ENCODE results near the gene CELSR1.

The CELSR1 gene, protein sequence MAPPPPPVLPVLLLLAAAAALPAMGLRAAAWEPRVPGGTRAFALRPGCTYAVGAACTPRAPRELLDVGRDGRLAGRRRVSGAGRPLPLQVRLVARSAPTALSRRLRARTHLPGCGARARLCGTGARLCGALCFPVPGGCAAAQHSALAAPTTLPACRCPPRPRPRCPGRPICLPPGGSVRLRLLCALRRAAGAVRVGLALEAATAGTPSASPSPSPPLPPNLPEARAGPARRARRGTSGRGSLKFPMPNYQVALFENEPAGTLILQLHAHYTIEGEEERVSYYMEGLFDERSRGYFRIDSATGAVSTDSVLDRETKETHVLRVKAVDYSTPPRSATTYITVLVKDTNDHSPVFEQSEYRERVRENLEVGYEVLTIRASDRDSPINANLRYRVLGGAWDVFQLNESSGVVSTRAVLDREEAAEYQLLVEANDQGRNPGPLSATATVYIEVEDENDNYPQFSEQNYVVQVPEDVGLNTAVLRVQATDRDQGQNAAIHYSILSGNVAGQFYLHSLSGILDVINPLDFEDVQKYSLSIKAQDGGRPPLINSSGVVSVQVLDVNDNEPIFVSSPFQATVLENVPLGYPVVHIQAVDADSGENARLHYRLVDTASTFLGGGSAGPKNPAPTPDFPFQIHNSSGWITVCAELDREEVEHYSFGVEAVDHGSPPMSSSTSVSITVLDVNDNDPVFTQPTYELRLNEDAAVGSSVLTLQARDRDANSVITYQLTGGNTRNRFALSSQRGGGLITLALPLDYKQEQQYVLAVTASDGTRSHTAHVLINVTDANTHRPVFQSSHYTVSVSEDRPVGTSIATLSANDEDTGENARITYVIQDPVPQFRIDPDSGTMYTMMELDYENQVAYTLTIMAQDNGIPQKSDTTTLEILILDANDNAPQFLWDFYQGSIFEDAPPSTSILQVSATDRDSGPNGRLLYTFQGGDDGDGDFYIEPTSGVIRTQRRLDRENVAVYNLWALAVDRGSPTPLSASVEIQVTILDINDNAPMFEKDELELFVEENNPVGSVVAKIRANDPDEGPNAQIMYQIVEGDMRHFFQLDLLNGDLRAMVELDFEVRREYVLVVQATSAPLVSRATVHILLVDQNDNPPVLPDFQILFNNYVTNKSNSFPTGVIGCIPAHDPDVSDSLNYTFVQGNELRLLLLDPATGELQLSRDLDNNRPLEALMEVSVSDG (N-terminal part only)

DNA sequence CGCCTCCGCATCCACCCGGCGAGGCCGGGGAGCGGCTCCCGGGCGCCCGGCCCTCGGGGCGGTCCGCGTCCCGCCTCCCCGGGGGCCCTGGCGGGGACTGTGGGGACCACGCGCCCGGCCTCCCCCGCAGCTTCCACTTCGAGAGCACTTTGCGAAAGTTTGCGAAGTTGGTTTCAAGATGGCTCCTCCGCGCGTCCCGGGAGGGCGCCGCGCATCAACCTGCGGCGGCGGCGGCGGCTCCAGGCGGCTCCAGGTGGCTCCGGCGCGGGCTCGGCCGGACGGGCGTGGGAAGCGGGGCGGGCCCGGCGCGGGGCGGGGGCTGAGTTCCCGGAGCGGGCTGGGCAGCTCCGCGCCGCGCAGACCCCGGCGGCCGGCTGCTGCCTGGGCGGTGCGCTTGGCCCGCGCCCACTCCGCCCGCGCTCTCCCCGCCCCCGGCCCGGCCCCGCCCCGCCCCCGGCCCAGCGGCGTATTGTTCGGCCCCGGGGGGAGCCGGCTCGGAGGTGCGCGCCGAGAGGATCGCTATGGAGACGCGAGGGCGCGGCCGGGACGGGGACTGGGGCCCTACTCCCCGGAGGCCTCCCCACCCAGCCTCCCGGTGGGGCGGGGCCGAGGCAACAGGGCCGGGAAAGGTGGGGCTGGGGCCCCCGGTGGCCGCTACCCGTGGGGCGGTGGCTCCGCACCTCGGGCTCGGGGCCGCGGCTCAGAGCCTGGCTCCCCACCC, at the start of gene CELSR1:
CELSR1 (minus strand) TSS at position 396 of the 721 bp plus-strand sequence. CDS start 450 bp downstream, outside the sequence.
- DNase-seq (ENCODE audit: low read depth in 3 of 3), result no peak

DNA sequence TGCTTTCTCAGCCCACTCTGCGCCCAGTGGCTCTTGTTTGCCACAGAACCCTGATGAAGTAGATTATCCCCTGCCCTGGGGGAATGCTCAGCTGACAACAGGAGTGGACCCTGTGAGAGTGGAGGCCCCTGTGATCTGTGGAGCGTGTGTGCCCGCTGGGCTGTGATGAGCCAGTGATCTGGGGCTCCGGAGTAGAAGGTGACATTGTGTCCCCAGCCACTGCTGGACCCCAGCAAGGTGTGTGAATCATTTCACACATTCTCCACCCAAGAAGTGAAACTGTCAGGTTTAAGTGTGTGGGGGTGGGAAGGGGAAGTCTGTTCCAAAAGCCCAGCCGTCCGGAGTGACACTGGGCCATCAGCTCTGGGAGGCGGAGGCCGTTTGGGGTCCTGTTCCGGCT, 49.6 kb upstream of the CELSR1 start:
- DNase-seq (ENCODE audit: low read depth in 3 of 3), result no peak

DNA sequence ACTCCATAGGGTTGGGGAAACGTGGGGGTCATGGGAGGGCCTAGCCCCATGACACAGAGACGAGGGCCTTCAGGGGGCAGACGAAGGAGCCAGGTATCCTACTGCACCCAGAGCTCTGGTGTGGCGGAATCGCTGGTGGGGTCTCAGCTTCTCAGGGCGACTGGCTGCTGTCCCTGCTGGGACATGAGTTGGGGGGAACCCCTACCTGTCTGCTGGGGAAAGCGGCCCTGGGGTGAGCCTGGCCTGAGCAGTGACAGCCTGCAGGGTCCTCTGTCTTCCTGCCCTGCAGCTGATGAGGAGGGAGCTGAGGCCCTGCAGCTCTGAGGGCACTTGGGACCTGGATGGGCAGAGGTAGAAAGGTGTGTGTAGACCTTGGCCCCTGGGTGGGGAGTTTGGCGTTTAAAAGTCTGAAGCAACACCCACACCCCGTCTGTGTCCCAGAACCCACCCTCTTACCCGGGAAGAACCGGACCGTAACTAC, 49.2 kb upstream of the CELSR1 start:
- DNase-seq (ENCODE audit: low read depth in 3 of 3), result no peak

DNA sequence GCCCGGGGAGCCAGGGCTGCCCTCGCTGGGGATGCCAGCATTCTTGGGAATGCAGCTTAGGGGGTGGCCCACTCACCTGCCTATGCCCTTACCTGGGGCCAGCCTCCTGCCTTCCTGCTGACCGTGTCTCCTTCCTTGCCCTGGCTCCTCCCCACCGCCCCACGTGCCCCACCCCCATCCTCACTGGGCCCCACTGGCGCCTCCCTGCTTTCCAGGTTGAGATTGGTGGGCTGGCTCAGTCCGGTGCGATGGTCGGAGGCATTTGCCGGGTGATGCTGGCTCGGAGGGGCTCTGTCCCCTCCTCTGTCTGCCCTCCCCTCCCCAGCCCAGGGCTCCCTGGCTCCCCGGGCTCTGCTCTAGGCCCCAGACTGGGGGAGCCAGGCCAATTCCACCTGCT, 48.7 kb upstream of the CELSR1 start:
- no peak for DNase-seq (ENCODE audit: low read depth in 3 of 3)

DNA sequence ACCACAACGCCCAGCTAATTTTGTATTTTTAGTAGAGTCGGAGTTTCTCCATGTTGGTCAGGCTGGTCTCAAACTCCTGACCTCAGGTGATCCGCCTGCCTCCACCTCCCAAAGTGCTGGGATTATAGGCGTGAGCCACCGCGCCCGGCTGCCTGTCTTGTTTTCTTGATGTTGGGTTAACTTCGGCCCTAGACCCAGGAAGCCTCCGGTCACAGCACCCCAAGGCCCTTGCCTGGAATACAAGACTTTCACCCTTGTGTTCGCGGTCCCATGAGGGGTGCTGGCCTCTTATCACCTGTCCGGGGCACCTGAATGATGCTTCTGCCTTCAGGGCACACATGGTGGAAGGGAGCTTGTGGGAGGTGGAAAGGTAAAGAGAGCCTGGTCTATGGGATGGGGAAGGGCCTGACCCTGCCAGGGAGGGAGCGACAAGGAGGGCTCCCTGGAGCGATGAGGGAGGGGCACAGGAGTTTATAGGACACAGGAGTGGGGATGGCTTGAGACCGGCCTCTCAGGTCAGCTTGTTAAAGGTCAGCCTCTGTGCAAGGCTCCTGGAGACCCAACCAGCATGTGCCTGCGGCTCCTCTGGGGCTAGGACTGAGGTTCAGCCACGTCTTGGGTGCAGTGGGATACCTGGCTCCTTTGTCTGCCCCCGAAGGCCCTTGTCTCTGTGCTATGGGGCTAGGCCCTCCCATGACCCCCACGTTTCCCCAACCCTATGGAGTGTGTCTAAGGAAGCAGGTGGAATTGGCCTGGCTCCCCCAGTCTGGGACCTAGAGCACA, 48.1 kb upstream of the CELSR1 start:
- DNase-seq (ENCODE audit: low read depth in 3 of 3), result no peak

DNA sequence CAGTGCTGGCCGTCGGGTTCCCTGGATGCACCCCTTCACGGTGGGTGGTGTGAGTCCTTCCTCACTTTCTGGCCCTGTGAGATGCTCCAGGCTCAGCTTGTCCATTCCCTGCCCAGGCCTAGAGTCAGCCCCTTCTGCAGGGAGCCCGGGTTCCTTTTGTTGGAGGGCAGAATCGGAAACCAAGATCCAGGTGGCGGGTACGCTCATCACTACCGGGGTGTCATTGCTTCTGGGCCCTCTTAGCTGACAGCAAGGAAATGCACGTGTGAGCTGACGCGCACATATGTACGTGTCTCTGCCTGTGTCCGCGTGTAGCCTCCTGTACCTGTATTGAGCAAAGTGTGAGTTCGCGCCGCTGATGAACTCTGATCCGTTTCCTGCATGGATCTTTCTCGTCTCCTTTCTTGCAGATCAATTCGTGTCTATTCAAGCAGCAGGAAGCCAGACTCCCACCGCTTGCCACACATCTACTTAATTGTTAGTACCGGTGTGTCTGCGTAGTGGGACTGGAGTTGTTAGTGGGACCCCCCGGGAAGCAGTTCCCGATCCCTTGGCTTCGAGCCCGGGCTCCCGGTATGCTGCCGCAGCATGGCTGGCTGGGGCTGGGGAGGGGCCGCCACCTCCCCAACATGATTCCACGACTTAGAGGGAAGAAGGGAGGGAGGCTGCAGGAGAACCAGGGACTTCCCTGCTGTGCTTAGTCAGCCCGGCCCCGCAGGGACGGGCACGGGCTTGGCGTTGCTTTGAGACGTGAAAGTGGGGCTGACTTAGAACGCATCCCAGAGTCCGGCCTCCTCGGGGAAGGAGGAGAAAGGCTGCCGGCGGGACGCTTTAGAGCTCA, 46.9 kb upstream of the CELSR1 start:
- no peak for DNase-seq (ENCODE audit: low read depth in 3 of 3)

DNA sequence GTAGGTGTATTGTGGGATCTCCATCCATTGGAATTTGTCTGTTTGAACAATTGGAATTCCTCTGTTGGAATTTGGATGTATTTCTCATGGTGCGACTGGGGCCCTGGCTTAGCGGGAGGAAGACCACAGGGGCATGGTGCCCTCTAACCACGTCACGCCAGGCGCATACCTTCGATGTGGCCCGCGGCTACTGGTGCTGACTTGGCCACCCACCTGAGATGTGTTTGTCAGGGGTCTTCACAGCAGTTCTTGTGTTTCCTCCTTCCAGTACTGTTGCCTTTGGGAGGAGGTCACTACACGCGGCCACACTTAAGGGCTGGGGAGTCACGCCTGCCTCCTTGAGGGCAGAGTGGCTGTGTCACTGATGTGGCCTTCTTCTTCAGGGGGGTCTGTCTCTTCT, 46.2 kb upstream of the CELSR1 start:
- no peak for DNase-seq (ENCODE audit: low read depth in 3 of 3)

DNA sequence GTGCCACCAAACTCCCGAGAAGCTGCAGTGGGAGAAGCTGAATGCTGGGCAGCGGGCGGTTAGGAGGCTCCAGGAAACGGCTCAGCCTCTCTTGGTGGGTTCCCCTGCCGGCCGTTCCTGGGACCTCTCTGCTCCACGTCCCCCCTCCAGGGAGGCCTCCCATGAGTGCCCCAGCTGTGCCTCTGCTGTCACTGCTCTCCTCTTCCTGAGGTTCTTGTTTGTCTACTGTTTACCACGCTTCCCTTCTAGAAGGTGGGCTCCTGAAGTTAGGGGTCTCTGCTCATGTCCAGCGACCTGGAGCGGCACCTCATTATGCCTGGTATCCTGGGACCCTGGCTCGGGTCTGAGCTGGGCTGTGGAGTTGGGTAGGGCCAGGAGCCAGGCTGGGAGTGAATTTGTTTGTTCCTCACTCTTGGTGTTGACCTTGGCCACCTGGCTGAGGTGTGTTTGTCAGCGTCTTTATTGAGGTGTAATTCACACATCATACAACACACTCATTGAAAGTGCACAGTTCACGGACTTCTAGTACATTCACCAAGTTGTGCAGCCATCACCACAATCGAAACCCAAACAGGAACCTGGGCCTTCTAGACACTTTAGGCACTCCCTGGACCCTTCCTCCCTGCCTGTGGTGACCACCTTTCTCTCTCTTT, 45.0 kb upstream of the CELSR1 start:
- DNase-seq (ENCODE audit: low read depth in 3 of 3), result no peak

DNA sequence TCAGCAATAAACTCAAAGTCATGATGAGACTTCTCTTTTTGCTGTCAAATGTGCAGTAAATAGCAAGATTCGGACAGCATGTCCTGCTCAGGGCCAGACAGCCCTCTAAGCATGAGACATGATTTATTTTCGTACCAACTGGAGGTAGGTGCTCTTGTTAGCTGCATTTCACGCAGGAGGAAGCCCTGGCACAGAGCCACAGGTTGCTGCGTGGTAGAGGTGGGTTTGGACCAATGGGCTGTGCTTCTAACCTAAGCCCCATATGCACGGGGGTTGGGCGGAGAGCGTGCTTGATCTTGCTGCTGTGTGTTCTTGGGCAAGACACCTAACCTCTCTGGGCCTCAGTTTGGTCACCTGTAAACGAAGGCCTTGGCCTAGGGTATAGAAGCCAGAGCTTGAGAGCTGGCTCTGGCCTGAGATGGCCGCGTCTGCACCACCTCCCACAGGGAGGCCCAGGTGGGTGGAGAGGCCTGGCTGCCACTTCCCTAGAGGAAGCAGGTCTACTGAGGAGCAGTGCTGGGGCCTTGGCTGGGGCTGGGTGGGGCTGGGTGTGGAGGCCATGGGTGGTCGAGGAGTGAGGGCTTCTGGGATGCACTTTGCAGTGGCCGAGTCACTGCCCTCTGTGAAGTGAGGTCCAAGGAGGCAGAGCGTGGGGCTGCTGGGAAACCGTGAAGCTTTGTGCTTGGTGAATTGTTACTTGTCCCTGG, 44.3 kb upstream of the CELSR1 start:
- no peak for DNase-seq (ENCODE audit: low read depth in 3 of 3)

DNA sequence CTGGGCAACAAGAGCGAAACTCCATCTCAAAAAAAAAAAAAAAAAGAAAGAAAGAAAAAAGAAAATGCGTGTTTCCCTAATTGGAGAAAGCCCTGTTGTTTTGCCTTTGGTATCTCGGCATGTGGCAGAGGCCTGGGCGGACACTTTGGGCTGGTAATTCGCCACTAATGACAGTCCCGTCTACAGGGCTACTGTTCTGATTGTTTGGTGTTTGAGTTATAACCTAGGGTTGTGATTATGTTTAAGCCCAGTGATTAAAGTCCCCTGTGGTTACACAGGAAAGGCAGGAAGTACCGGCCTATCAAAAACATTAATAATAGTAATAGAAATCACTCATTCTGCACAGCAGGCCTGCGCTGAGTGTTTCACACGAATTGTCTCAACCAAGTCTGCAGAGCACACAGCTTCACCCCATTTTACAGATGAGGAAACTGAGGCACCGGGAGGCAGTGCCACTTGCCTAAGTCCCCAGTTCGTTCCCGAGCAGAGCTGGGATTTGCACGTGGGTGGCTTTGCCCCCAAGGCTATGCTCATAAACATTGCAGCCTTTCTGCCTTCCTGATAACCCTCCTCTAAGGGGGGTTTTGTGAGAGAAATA, 43.6 kb upstream of the CELSR1 start:
- no peak for DNase-seq (ENCODE audit: low read depth in 3 of 3)

DNA sequence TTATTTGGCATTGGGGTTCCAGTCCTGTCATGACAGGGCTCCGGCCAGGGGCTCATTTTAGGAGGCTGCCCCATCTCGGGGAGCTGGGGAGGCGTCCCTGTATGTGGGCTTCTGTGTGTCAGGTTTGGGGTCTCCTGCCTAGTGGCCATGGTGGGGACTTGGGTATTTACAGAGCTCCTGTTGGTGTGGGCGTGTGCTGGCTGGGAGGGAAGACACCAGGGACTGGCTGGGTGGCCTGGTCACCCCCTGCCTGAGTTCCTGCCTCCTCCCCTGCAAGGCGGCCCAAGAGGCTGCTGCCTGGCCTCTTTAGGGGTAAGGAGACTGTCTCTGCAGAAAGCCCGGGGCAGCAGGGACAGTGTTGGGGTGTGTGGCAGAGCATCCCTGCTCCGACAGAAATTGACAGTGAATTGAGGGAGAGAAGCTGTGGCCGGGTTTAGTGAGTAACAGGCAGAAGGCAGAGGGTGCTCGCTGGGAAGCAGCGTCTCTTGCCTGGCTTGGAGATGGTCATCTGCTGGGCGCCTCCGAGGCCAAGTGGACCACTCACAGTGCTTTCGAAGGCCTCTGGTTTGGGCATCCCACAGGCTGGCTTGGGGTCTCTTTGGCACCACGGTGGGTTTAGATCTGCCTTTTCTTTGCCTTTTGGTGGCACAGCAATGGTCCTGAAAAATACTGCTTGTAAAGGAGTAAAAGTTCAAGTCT, 42.5 kb upstream of the CELSR1 start:
- no peak for DNase-seq (ENCODE audit: low read depth in 3 of 3)

DNA sequence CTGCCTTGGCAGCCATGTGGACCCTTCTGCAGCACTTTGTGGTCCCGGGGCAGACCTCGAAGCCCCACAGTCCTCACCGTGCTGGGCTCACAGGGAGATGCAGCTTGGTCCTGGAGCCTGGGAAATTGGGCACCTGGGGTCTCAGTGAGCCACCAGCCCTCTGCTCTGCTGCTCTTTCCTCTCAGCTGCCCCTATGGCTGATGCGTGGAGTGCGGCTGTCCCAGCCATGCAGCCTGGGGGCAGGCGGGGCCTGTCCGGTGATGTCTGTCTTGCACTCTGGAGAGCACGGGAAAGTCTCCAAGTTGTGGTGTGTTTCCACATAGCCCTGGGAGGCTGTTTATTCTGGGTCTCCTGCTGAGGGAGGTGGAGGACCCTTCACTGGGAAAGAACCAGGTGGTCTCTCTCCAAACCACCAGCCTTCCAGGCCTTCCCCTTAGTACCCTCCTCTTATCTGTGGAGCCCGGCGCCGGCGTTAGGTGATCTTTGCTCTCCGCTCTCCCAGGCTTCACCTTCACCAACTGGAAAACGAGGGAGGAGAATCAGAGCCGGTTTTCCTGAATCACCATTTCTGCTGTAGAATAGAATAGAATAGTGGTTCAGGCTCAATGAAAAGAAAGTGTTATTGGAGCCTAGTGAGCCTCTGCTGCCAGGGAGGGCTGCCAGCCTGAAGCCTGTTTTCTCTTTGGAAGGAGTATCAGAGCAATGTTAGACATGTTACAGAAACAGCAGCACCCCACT, 41.6 kb upstream of the CELSR1 start:
- no peak for DNase-seq (ENCODE audit: low read depth in 3 of 3)

DNA sequence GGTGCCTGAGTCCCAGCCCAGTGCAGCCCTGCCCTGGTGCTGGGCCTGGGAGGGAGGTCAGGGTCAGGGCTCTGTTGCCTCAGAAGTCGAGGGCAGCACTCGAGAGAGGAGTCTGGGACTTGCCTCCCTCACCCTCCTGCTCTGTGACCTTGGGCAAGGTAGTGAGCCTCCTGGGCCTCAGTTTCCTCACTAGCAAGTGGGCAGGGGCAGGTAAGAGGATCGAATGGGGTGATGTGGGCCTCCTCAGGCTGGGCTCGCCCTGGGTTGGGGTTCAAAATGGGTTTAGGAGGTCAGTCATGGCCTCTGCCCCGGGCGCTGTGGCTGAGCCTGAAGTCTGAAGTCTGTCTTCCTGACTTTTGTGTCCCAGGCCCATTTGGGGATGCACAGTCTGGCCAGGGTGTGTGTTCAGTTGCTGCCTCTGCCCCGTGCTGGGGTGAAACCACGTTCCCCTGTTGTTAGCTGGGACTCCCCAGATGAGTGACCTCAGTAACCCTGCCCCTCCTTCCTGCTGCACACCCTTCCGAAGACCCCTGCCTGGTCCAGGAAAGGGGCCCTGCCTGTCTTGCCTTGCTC, 40.9 kb upstream of the CELSR1 start:
- no peak for DNase-seq (ENCODE audit: low read depth in 3 of 3)

DNA sequence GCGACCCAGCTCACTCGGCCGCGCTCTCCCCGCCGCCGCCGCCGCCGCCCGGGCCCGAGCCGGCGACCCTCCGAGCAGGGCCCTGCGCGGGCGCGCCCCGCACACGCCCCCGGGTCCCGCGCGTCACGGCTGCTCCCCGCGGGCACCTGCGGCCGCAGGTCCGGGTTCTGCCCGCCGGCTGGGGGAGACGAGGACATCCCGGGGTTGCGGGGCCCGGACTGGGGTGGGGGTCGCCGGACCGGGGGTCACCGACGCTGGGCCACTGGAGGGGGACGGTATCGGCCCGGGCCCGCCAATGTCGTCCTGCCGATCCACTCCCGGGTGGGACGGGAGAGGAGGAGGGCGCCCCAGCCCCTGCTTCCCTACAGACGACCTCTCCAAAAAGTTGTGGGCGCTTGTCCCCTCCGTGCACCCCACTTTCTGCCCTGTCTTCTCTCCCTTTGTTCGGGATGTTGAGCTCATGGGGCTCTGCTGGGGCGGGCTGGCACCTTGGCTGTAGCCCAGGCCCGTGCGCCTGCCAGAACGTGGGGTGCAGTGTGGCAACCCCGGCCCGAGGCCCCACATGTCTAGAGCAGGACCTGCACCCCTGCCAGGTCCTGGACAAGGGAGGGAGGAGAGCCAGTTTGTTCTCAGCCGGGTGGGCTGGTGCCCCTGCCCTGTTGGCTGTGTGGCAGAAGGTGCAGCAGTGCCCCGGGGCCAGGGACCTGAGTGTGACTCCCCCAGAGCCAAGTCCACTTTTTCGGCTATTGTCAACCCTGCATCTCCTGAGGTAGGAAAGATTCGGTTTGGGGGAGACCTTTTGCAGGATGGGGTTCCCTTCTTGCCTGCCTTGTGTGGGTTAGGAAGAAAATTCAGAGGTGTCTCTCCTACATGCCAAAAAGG, 40.2 kb upstream of the CELSR1 start:
- no peak for DNase-seq (ENCODE audit: low read depth in 3 of 3)
